Panc1 (cell line): Measurements from ENCODE around the gene IFNB1. TPM values are rescaled to one million over a fixed set of nuclear protein-coding genes. Genes with fewer than 3 reads are reported as not detected.

Source experiments
- ATAC-seq: fragments of 200-7000 bp; cut with Tn5 transposase; 2 replicates; pipeline ENCODE4 v1.9.1; 2020; ENCODE audit warnings: mild to moderate bottlenecking, moderate library complexity
- BruUV-seq: library from RNA; stranded (reverse); fragments of 400-500 nt; replicated peaks from 2 replicates; lab custom pipeline; 2021; lab: Mats Ljungman, UMichigan
- CTCF ChIA-PET: fragments of 300-600 bp; sonication (Branson Sonifier 250); formaldehyde crosslinking; loops from one replicate; lab custom pipeline; 2022; ENCODE audit warnings: antibody characterized with exemption; lab: Charles Lee
- POLR2A ChIA-PET: fragments of 300-600 bp; sonication (Branson Sonifier 250); formaldehyde crosslinking; loops from one replicate; lab custom pipeline; 2022; ENCODE audit warnings: antibody characterized with exemption; lab: Charles Lee
- DNase-seq: peaks from one replicate; pipeline ENCODE4 v3.0.0-alpha.2; 2010; ENCODE audit warnings: low read depth, low spot score
- H3K27ac ChIP-seq: 2 replicates; pipeline ENCODE4 v1.5.1; 2011; ENCODE audit warnings: mild to moderate bottlenecking, low read length, inconsistent platforms
- H3K27me3 ChIP-seq: fragments of 200-500 bp; sonication (Bioruptor generic); 2 replicates; pipeline ENCODE4 v1.6.0; 2014; ENCODE audit warnings: low read length, inconsistent platforms; ENCODE audit not compliant: control insufficient read depth, insufficient read depth
- H3K36me3 ChIP-seq: fragments of 200-500 bp; sonication (Bioruptor generic); 2 replicates; pipeline ENCODE4 v1.5.1; 2014; ENCODE audit warnings: inconsistent platforms, mild to moderate bottlenecking, low read length, moderate library complexity; ENCODE audit not compliant: control insufficient read depth, insufficient read depth
- H3K4me1 ChIP-seq: 2 replicates; pipeline ENCODE4 v1.5.1; 2011; ENCODE audit warnings: inconsistent platforms, mild to moderate bottlenecking, low read length, moderate library complexity; ENCODE audit not compliant: control insufficient read depth, insufficient read depth
- H3K4me3 ChIP-seq, 2 experiments: 2 replicates each; pipeline ENCODE4 v1.5.1; 2011 to 2012; ENCODE audit warnings: low read depth in 2 of 2, low read length in 2 of 2, mild to moderate bottlenecking in 2 of 2, inconsistent platforms in 1 of 2, moderate library complexity in 1 of 2
- H3K9me3 ChIP-seq: fragments of 200-500 bp; sonication (Bioruptor generic); 2 replicates; pipeline ENCODE4 v1.5.1; 2014; ENCODE audit warnings: low read depth, mild to moderate bottlenecking, inconsistent platforms, low read length, moderate library complexity; ENCODE audit not compliant: control insufficient read depth, insufficient read depth
- CTCF ChIP-seq: fragments of 450-650 bp; IDR thresholded peaks from 2 replicates; pipeline ENCODE4 v1.5.1; 2017; ENCODE audit warnings: mild to moderate bottlenecking
- POLR2AphosphoS5 ChIP-seq: IDR thresholded peaks from 2 replicates; pipeline ENCODE4 v1.6.1; 2012; ENCODE audit warnings: mild to moderate bottlenecking, low read depth, low read length, moderate library complexity
- REST ChIP-seq, 2 experiments: IDR thresholded peaks; 2 replicates each; pipeline ENCODE4 v1.6.1; 2011 to 2012; ENCODE audit warnings: low read depth in 2 of 2, control low read depth in 1 of 2, low read length in 1 of 2, mild to moderate bottlenecking in 1 of 2, moderate library complexity in 1 of 2; ENCODE audit not compliant: insufficient read depth in 1 of 2
- SIN3A ChIP-seq: IDR thresholded peaks from 2 replicates; pipeline ENCODE4 v1.6.1; 2012; ENCODE audit warnings: low read depth, mild to moderate bottlenecking, low read length, moderate library complexity, borderline replicate concordance; ENCODE audit not compliant: insufficient read depth
- TCF7L2 ChIP-seq: IDR thresholded peaks from 2 replicates; pipeline ENCODE4 v1.6.1; 2011; ENCODE audit warnings: mild to moderate bottlenecking, low read depth, low read length, inconsistent platforms
- in situ Hi-C: cut with HindIII; loops from 2 replicates; pipeline ENCODE4 v1.10.0; 2016; ENCODE audit warnings: low sequenced_read_pairs, low pct_unique_long_range_greater_than_20kb
- intact Hi-C: fragments of 100-400 bp; cut with micrococcal nuclease; formaldehyde crosslinking; loops from one replicate; pipeline ENCODE4 v1.10.0; 2022; ENCODE audit not compliant: unreplicated experiment
- total RNA-seq: library from RNA; stranded (reverse); gene quantifications from one replicate; pipeline ENCODE4 v1.2.1, GENCODE V29; 2021; ENCODE audit not compliant: unreplicated experiment

The IFNB1 gene
- total RNA-seq, 1 experiment from 2014 or later = not detected

GRCh38 chr9:21030389-21031035 lies 47.2 kb downstream of the IFNB1 start:
- in situ Hi-C loops (no loop called here), intact Hi-C loops (no loop called here)
- Histone ChIP-seq H3K4me1 (no peaks in the 10 kb centered on the region), H3K27me3 (no peaks in the 10 kb centered on the region), H3K27ac (no peak overlapping the region), H3K36me3 (no peaks in the 10 kb centered on the region), H3K4me3 (no peak overlapping the region), H3K9me3 (no peaks in the 10 kb centered on the region)
- no TSS peak for BruUV-seq
- TF ChIP-seq CTCF = no peak
- no peak for TF ChIP-seq REST (IDR thresholded peaks at IDR 0.05; ENCODE audit: insufficient read depth in 1 of 2, low read depth in 2 of 2, low read length in 1 of 2)
- TF ChIP-seq SIN3A = no peak
- no peak for TF ChIP-seq TCF7L2
- no peak for TF ChIP-seq POLR2AphosphoS5
- DNase-seq = no peak
- ChIA-PET CTCF (no interaction called here), POLR2A (no interaction called here)
- ATAC-seq = no peak

GRCh38 chr9:21029661-21030060 lies 48.1 kb downstream of the IFNB1 start:
- DNase-seq = no peak
- CTCF ChIA-PET = no interaction called here
- no TSS peak for BruUV-seq
- POLR2A ChIA-PET = no interaction called here
- H3K27ac ChIP-seq = no peak overlapping the region
- H3K9me3 ChIP-seq = no peaks in the 10 kb centered on the region
- intact Hi-C loops (no loop called here), in situ Hi-C loops (no loop called here)
- H3K4me3 ChIP-seq = no peak overlapping the region
- H3K27me3 ChIP-seq = no peaks in the 10 kb centered on the region
- no peak for ATAC-seq
- no peaks in the 10 kb centered on the region for H3K36me3 ChIP-seq
- TF ChIP-seq CTCF (no peak), REST (IDR thresholded peaks at IDR 0.05; ENCODE audit: insufficient read depth in 1 of 2, low read depth in 2 of 2, low read length in 1 of 2) (no peak), TCF7L2 (no peak), SIN3A (no peak)
- H3K4me1 ChIP-seq = no peaks in the 10 kb centered on the region
